Kidney (tissue), 14 donors: ENCODE results near the gene THPO. TPM values are rescaled to one million over a fixed set of nuclear protein-coding genes. Genes with fewer than 3 reads are reported as not detected.

Experiments used
- DNase-seq, 5 donors: peaks; one replicate each; pipeline ENCODE4 v3.0.0-alpha.2; 2013 to 2020
- FAIRE-seq: peaks from 2 replicates; lab custom pipeline; 2012; peaks lifted over from hg19 to GRCh38; lab: Jason Lieb, UNC
- H3K27ac ChIP-seq, 2 donors: one replicate each; pipeline ENCODE4 v1.7.0; 2013; ENCODE audit warnings: low read depth in 2 of 2, low read length in 2 of 2, inconsistent platforms in 1 of 2
- H3K27me3 ChIP-seq: one replicate; pipeline ENCODE4 v1.7.1; 2013; ENCODE audit warnings: low read length, inconsistent platforms; ENCODE audit not compliant: control insufficient read depth, insufficient read depth
- H3K36me3 ChIP-seq, 3 donors: one replicate each; pipeline versions ENCODE4 v1.7.0 to v1.7.1; 2013; ENCODE audit warnings: low read length in 3 of 3, control low read depth in 1 of 3, inconsistent platforms in 1 of 3; ENCODE audit not compliant: insufficient read depth in 3 of 3, control insufficient read depth in 2 of 3
- H3K4me1 ChIP-seq, 3 donors: one replicate each; pipeline versions ENCODE4 v1.7.0 to v1.7.1; 2013; ENCODE audit warnings: low read length in 3 of 3, inconsistent platforms in 1 of 3, low read depth in 1 of 3; ENCODE audit not compliant: control insufficient read depth in 2 of 3, insufficient read depth in 2 of 3
- H3K4me3 ChIP-seq, 3 donors: one replicate each; pipeline versions ENCODE4 v1.7.0 to v1.8.1; 2013; ENCODE audit warnings: low read length in 3 of 3, control low read depth in 1 of 3, inconsistent platforms in 1 of 3
- H3K9ac ChIP-seq, 3 donors: one replicate each; pipeline versions ENCODE4 v1.7.0 to v1.7.1; 2013; ENCODE audit warnings: low read length in 3 of 3, control low read depth in 1 of 3, inconsistent platforms in 1 of 3
- H3K9me3 ChIP-seq, 3 donors: one replicate each; pipeline versions ENCODE4 v1.7.0 to v1.7.1; 2013; ENCODE audit warnings: low read length in 3 of 3, control low read depth in 1 of 3, inconsistent platforms in 1 of 3; ENCODE audit not compliant: control insufficient read depth in 2 of 3, insufficient read depth in 1 of 3
- CTCF ChIP-seq: IDR thresholded peaks from 3 replicates; pipeline ENCODE4 v1.5.1; 2012; ENCODE audit warnings: mild to moderate bottlenecking, moderate library complexity, borderline replicate concordance; ENCODE audit not compliant: insufficient read depth; ENCODE audit errors: extremely low read depth
- intact Hi-C: fragments of 100-400 bp; cut with DNase I; formaldehyde crosslinking; loops from one replicate; pipeline ENCODE4 v1.11.1; 2022
- polyA plus RNA-seq: library from polyadenylated mRNA; stranded (reverse); fragments of 350-450 nt; fragmentation: Illumina TruSeq; extraction: RNeasy Lipid Tissue Mini Kit (QIAGEN cat#74804); gene quantifications from one replicate; pipeline ENCODE4 v1.2.3, GENCODE V29; 2014; ENCODE audit warnings: low read depth, low replicate concordance; ENCODE audit not compliant: insufficient read depth
- total RNA-seq: library from RNA; stranded (reverse); fragmentation: NEBNext Ultra II Directional; extraction: Animal tissue kit (Norgen Biotek cat#: 25700); gene quantifications from one replicate; pipeline ENCODE4 v1.2.1, GENCODE V29; 2021
- donor health status: control.
- donor health status: control.
- donor health status: control.
- donor health status: control.
- donor health status: control.
- donor health status: DM: yes; HTN: yes; CAD: no.
- donor health status: Normal renal cell carcinoma (clear cell type).

THPO gene
- total and polyA plus RNA-seq, 2 donors from 2014 or later: 0.85 to 5.7 TPM

GRCh38 chr3:184333700-184334099, 44.3 kb downstream of the THPO start:
- no peak overlapping the region for H3K27ac ChIP-seq
- no peaks in the 10 kb centered on the region for H3K9me3 ChIP-seq
- no peak overlapping the region for H3K9ac ChIP-seq
- no peak for DNase-seq
- no peaks in the 10 kb centered on the region for H3K27me3 ChIP-seq
- H3K36me3 ChIP-seq: peaks cover 18 to 55% (median 39%) of the 10 kb centered on the region in 3 donors
- FAIRE-seq: no peak
- no peak overlapping the region for H3K4me3 ChIP-seq
- no peak for TF ChIP-seq CTCF
- peaks cover 0 to 24% (median 11%) of the 10 kb centered on the region in 3 donors for H3K4me1 ChIP-seq
- intact Hi-C loops: no loop called here

GRCh38 chr3:184333190-184333589, 44.8 kb downstream of the THPO start:
- intact Hi-C loops: no loop called here
- FAIRE-seq: no peak

GRCh38 chr3:184332370-184333090, 45.5 kb downstream of the THPO start:
- no peak overlapping the region for H3K27ac ChIP-seq
- FAIRE-seq: no peak

More at GRCh38 chr3:184333190-184333589, 44.8 kb downstream of the THPO start:
- Histone ChIP-seq H3K4me1 (peaks cover 0 to 22% (median 11%) of the 10 kb centered on the region in 3 donors), H3K36me3 (peaks cover 18 to 60% (median 43%) of the 10 kb centered on the region in 3 donors), H3K27me3 (no peaks in the 10 kb centered on the region), H3K4me3 (no peak overlapping the region), H3K27ac (no peak overlapping the region), H3K9me3 (no peaks in the 10 kb centered on the region), H3K9ac (no peak overlapping the region)
- no peak for DNase-seq
- no peak for TF ChIP-seq CTCF

More at GRCh38 chr3:184332370-184333090, 45.5 kb downstream of the THPO start:
- Histone ChIP-seq H3K27me3 (no peaks in the 10 kb centered on the region), H3K9me3 (no peaks in the 10 kb centered on the region), H3K36me3 (peaks cover 18 to 67% (median 48%) of the 10 kb centered on the region in 3 donors), H3K9ac (no peak overlapping the region), H3K4me1 (peaks cover 0 to 16% (median 11%) of the 10 kb centered on the region in 3 donors), H3K4me3 (no peak overlapping the region)
- DNase-seq: no peak
- intact Hi-C loops: no loop called here
- no peak for TF ChIP-seq CTCF
